ENCODE measurements around the gene SLC29A3. TPM values are rescaled to one million over a fixed set of nuclear protein-coding genes. Genes with fewer than 3 reads are reported as not detected.

Gene SLC29A3
- total and polyA plus RNA-seq, 2 experiments from 2014 or later: 10.3 to 12.3 TPM

DNA sequence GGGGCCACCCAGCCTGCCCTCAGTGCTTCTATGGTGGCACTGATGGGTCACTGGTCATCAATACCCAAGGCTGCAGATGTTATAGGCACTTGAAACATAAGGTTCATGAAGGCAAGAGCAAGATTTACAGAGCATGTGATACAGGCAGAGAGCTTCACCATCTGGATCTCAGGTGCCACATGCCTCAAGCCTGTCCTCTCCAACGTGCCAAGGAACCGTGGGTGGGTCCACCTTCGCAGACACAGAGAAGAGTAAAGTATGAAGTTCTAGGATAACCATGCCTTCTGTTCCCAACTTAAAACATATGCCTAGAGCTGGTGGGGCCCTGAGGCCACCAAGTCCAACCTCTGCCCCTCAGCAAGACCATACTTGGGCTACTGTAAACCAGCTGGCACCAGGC, 51.0 kb downstream of the SLC29A3 start (continued):
- TF ChIP-seq, protein P1, sequence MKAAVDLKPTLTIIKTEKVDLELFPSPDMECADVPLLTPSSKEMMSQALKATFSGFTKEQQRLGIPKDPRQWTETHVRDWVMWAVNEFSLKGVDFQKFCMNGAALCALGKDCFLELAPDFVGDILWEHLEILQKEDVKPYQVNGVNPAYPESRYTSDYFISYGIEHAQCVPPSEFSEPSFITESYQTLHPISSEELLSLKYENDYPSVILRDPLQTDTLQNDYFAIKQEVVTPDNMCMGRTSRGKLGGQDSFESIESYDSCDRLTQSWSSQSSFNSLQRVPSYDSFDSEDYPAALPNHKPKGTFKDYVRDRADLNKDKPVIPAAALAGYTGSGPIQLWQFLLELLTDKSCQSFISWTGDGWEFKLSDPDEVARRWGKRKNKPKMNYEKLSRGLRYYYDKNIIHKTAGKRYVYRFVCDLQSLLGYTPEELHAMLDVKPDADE (IDR thresholded peaks at IDR 0.05): no peak
- no peak for TF ChIP-seq NANOG (IDR thresholded peaks at IDR 0.05; ENCODE audit: borderline replicate concordance)
- no peak for TF ChIP-seq STAT1 (IDR thresholded peaks at IDR 0.05; ENCODE audit: unreplicated experiment)

DNA sequence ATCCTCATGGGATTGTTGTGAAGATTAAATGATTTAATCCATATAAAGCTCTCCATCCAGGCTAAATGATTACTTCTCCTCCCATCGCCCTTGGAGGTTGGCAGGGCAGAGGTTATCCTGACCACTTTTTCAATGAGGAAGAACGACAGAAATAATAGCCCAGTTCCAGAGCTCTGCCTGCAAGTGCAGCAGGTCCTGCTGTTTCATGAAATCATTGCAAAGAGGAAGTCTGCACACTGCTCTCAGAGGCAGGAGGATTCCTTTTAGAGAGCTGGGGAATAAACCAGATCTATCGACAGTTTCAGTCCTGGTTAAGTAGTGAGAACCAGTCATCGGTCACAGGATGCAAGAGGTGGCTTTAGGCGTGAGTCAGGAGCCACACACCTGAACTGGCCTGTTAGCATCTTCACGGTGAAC, 52.7 kb downstream of the SLC29A3 start:
- H3K27ac ChIP-seq (ENCODE audit: low read depth): no peak overlapping the region
- DNase-seq (ENCODE audit: low spot score) (no peak), ATAC-seq (no peak)
- no peaks in the 10 kb centered on the region for H3F3A ChIP-seq (replicated peaks; ENCODE audit: low read depth)
- no peak overlapping the region for H3K4me3 ChIP-seq
- no peak overlapping the region for H3K27ac Mint-ChIP-seq
- no peaks in the 10 kb centered on the region for H3K27me3 ChIP-seq (ENCODE audit: insufficient read depth)
- H3K36me3 Mint-ChIP-seq (ENCODE audit: low read depth): no peaks in the 10 kb centered on the region
- H3K9me2 ChIP-seq (ENCODE audit: insufficient read depth): no peaks in the 10 kb centered on the region
- no peaks in the 10 kb centered on the region for H3K4me1 Mint-ChIP-seq
- peaks cover 4% of the 10 kb centered on the region; the same call in 1 of the 2 replicates for H3K4me1 ChIP-seq (ENCODE audit: insufficient read depth)
- no peaks in the 10 kb centered on the region for H3K36me3 ChIP-seq (ENCODE audit: insufficient read depth)
- H3K4me2 ChIP-seq: no peak overlapping the region
- H3K4me3 Mint-ChIP-seq: no peak overlapping the region
- TF ChIP-seq, protein P2, sequence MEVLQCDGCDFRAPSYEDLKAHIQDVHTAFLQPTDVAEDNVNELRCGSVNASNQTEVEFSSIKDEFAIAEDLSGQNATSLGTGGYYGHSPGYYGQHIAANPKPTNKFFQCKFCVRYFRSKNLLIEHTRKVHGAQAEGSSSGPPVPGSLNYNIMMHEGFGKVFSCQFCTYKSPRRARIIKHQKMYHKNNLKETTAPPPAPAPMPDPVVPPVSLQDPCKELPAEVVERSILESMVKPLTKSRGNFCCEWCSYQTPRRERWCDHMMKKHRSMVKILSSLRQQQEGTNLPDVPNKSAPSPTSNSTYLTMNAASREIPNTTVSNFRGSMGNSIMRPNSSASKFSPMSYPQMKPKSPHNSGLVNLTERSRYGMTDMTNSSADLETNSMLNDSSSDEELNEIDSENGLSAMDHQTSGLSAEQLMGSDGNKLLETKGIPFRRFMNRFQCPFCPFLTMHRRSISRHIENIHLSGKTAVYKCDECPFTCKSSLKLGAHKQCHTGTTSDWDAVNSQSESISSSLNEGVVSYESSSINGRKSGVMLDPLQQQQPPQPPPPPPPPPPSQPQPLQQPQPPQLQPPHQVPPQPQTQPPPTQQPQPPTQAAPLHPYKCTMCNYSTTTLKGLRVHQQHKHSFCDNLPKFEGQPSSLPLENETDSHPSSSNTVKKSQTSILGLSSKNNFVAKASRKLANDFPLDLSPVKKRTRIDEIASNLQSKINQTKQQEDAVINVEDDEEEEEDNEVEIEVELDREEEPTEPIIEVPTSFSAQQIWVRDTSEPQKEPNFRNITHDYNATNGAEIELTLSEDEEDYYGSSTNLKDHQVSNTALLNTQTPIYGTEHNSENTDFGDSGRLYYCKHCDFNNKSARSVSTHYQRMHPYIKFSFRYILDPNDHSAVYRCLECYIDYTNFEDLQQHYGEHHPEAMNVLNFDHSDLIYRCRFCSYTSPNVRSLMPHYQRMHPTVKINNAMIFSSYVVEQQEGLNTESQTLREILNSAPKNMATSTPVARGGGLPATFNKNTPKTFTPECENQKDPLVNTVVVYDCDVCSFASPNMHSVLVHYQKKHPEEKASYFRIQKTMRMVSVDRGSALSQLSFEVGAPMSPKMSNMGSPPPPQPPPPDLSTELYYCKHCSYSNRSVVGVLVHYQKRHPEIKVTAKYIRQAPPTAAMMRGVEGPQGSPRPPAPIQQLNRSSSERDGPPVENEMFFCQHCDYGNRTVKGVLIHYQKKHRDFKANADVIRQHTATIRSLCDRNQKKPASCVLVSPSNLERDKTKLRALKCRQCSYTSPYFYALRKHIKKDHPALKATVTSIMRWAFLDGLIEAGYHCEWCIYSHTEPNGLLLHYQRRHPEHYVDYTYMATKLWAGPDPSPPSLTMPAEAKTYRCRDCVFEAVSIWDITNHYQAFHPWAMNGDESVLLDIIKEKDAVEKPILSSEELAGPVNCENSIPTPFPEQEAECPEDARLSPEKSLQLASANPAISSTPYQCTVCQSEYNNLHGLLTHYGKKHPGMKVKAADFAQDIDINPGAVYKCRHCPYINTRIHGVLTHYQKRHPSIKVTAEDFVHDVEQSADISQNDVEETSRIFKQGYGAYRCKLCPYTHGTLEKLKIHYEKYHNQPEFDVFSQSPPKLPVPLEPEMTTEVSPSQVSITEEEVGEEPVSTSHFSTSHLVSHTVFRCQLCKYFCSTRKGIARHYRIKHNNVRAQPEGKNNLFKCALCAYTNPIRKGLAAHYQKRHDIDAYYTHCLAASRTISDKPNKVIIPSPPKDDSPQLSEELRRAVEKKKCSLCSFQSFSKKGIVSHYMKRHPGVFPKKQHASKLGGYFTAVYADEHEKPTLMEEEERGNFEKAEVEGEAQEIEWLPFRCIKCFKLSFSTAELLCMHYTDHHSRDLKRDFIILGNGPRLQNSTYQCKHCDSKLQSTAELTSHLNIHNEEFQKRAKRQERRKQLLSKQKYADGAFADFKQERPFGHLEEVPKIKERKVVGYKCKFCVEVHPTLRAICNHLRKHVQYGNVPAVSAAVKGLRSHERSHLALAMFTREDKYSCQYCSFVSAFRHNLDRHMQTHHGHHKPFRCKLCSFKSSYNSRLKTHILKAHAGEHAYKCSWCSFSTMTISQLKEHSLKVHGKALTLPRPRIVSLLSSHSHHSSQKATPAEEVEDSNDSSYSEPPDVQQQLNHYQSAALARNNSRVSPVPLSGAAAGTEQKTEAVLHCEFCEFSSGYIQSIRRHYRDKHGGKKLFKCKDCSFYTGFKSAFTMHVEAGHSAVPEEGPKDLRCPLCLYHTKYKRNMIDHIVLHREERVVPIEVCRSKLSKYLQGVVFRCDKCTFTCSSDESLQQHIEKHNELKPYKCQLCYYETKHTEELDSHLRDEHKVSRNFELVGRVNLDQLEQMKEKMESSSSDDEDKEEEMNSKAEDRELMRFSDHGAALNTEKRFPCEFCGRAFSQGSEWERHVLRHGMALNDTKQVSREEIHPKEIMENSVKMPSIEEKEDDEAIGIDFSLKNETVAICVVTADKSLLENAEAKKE (CRISPR knock-in tag; IDR thresholded peaks at IDR 0.05): no peak
- TF ChIP-seq ZNF114 (CRISPR knock-in tag; IDR thresholded peaks at IDR 0.05): no peak
- TF ChIP-seq POLR2AphosphoS5 (IDR thresholded peaks at IDR 0.05; ENCODE audit: low read depth): no peak
- TF ChIP-seq CREB1 (CRISPR knock-in tag; IDR thresholded peaks at IDR 0.05; ENCODE audit: low read depth): no peak
- TF ChIP-seq, protein P3, sequence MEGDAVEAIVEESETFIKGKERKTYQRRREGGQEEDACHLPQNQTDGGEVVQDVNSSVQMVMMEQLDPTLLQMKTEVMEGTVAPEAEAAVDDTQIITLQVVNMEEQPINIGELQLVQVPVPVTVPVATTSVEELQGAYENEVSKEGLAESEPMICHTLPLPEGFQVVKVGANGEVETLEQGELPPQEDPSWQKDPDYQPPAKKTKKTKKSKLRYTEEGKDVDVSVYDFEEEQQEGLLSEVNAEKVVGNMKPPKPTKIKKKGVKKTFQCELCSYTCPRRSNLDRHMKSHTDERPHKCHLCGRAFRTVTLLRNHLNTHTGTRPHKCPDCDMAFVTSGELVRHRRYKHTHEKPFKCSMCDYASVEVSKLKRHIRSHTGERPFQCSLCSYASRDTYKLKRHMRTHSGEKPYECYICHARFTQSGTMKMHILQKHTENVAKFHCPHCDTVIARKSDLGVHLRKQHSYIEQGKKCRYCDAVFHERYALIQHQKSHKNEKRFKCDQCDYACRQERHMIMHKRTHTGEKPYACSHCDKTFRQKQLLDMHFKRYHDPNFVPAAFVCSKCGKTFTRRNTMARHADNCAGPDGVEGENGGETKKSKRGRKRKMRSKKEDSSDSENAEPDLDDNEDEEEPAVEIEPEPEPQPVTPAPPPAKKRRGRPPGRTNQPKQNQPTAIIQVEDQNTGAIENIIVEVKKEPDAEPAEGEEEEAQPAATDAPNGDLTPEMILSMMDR (conservative IDR thresholded peaks at IDR 0.05; ENCODE audit: low read depth in 2 of 2): no peak
- TF ChIP-seq, protein P1 (IDR thresholded peaks at IDR 0.05): no peak
- no peaks in the 10 kb centered on the region for H3K79me2 ChIP-seq (replicated peaks; ENCODE audit: insufficient read depth)
- H3K27me3 Mint-ChIP-seq (ENCODE audit: insufficient read depth, low read depth, poor library complexity): no peaks in the 10 kb centered on the region
- 0 out of 2 replicates have a peak, but pooled peaks cover 4% of the 10 kb centered on the region for H4K20me1 ChIP-seq (replicated peaks; ENCODE audit: insufficient read depth)
- no peaks in the 10 kb centered on the region for H3K9me3 Mint-ChIP-seq
- H2AFZ ChIP-seq: no peak overlapping the region

Data from GM23338 (cell line).